Lower lobe of right lung (tissue), 2 donors: Measurements from ENCODE around the gene ZP1. TPM values are rescaled to one million over a fixed set of nuclear protein-coding genes. Genes with fewer than 3 reads are reported as not detected.

Experiments
- ATAC-seq, 2 donors: fragments of 200-7000 bp; cut with Tn5 transposase; one replicate each; pipeline ENCODE4 v1.9.1; 2020 to 2022; ENCODE audit warnings: mild to moderate bottlenecking in 2 of 2, moderate library complexity in 2 of 2
- DNase-seq: peaks from one replicate; pipeline ENCODE4 v3.0.0-alpha.2; 2020
- H3K27ac ChIP-seq: fragments of 200-600 bp; one replicate; pipeline ENCODE4 v1.8.0; 2022
- H3K27me3 ChIP-seq: fragments of 200-600 bp; one replicate; pipeline ENCODE4 v1.8.0; 2022; ENCODE audit warnings: low read depth
- H3K36me3 ChIP-seq: fragments of 200-600 bp; one replicate; pipeline ENCODE4 v1.8.0; 2022; ENCODE audit warnings: mild to moderate bottlenecking
- H3K4me1 ChIP-seq: fragments of 200-600 bp; one replicate; pipeline ENCODE4 v1.8.0; 2022
- H3K4me3 ChIP-seq: fragments of 200-600 bp; one replicate; pipeline ENCODE4 v1.8.0; 2022; ENCODE audit warnings: mild to moderate bottlenecking
- H3K9me3 ChIP-seq: fragments of 200-600 bp; one replicate; pipeline ENCODE4 v1.8.0; 2022
- intact Hi-C: fragments of 100-400 bp; cut with DNase I; formaldehyde crosslinking; loops from one replicate; pipeline ENCODE4 v1.11.0; 2022
- total RNA-seq: library from RNA; stranded (reverse); fragmentation: NEBNext Ultra II Directional; extraction: Animal tissue kit (Norgen Biotek cat#: 25700); gene quantifications from one replicate; pipeline ENCODE4 v1.2.1, GENCODE V29; 2021
- TF ChIP-seq, protein P1 (sequence below): fragments of 200-600 bp; IDR thresholded peaks from one replicate; pipeline ENCODE4 v1.8.0; 2022; ENCODE audit warnings: antibody characterized with exemption, mild to moderate bottlenecking
- donor health status: DM: no; HTN: yes; CAD: no; lungs with severe emphysema.

The ZP1 gene
- total RNA-seq, 1 donor from 2014 or later: not detected

GRCh38 chr11:60921777-60922335 lies 54.5 kb downstream of the ZP1 start:
- TF ChIP-seq, protein P1, sequence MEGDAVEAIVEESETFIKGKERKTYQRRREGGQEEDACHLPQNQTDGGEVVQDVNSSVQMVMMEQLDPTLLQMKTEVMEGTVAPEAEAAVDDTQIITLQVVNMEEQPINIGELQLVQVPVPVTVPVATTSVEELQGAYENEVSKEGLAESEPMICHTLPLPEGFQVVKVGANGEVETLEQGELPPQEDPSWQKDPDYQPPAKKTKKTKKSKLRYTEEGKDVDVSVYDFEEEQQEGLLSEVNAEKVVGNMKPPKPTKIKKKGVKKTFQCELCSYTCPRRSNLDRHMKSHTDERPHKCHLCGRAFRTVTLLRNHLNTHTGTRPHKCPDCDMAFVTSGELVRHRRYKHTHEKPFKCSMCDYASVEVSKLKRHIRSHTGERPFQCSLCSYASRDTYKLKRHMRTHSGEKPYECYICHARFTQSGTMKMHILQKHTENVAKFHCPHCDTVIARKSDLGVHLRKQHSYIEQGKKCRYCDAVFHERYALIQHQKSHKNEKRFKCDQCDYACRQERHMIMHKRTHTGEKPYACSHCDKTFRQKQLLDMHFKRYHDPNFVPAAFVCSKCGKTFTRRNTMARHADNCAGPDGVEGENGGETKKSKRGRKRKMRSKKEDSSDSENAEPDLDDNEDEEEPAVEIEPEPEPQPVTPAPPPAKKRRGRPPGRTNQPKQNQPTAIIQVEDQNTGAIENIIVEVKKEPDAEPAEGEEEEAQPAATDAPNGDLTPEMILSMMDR: no peak
- intact Hi-C loops: no loop called here
- DNase-seq (no peak), ATAC-seq (no peak)
- H3K27ac ChIP-seq: no peak overlapping the region
- H3K36me3 ChIP-seq: peaks cover 36% of the 10 kb centered on the region
- H3K9me3 ChIP-seq: no peaks in the 10 kb centered on the region
- peaks cover 42% of the 10 kb centered on the region for H3K4me1 ChIP-seq
- peaks cover 20% of the 10 kb centered on the region for H3K27me3 ChIP-seq
- no peak overlapping the region for H3K4me3 ChIP-seq

- intact Hi-C loops: no loop called here
- H3K4me3 ChIP-seq: no peak overlapping the region
- no peak overlapping the region for H3K27ac ChIP-seq
- peaks cover 36% of the 10 kb centered on the region for H3K36me3 ChIP-seq
- H3K4me1 ChIP-seq: peaks cover 37% of the 10 kb centered on the region
- TF ChIP-seq, protein P1: no peak
- peaks cover 20% of the 10 kb centered on the region for H3K27me3 ChIP-seq
- DNase-seq: no peak
- no peaks in the 10 kb centered on the region for H3K9me3 ChIP-seq
- no peak for ATAC-seq
These were observed 55.6 kb downstream of the ZP1 start for GRCh38 chr11:60922906-60923305.

GRCh38 chr11:60923326-60923725 lies 56.0 kb downstream of the ZP1 start:
- ATAC-seq: no peak
- TF ChIP-seq, protein P1: no peak
- intact Hi-C loops: no loop called here

DNA sequence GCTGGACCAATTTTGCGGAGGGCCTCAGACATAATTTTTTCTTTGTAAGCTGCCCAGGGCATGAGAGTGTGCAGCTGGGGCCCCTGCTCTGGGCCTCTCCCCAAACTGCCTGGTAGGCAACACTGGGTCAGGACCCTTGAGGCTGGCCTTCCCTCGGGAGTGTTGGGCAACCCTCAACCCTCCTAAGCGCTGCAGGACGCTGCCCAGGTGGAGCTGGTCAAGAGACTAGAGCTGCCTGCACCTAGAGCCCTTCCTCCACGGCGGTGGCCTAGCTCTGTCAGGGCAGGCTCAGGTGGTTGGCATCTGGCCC lies 56.4 kb downstream of the ZP1 start:
- Histone ChIP-seq H3K4me3 (peak overlapping the region; percentile 64), H3K4me1 (peaks cover 32% of the 10 kb centered on the region), H3K27ac (no peak overlapping the region), H3K36me3 (peaks cover 36% of the 10 kb centered on the region), H3K27me3 (peaks cover 20% of the 10 kb centered on the region), H3K9me3 (no peaks in the 10 kb centered on the region)
- intact Hi-C loops: no loop called here
- no peak for DNase-seq
- TF ChIP-seq, protein P1: no peak
- no peak for ATAC-seq

More at GRCh38 chr11:60923326-60923725, 56.0 kb downstream of the ZP1 start:
- H3K4me3 ChIP-seq: no peak overlapping the region
- H3K4me1 ChIP-seq: peaks cover 36% of the 10 kb centered on the region
- no peak for DNase-seq
- H3K27ac ChIP-seq: no peak overlapping the region
- peaks cover 36% of the 10 kb centered on the region for H3K36me3 ChIP-seq
- H3K27me3 ChIP-seq: peaks cover 20% of the 10 kb centered on the region
- no peaks in the 10 kb centered on the region for H3K9me3 ChIP-seq

DNA sequence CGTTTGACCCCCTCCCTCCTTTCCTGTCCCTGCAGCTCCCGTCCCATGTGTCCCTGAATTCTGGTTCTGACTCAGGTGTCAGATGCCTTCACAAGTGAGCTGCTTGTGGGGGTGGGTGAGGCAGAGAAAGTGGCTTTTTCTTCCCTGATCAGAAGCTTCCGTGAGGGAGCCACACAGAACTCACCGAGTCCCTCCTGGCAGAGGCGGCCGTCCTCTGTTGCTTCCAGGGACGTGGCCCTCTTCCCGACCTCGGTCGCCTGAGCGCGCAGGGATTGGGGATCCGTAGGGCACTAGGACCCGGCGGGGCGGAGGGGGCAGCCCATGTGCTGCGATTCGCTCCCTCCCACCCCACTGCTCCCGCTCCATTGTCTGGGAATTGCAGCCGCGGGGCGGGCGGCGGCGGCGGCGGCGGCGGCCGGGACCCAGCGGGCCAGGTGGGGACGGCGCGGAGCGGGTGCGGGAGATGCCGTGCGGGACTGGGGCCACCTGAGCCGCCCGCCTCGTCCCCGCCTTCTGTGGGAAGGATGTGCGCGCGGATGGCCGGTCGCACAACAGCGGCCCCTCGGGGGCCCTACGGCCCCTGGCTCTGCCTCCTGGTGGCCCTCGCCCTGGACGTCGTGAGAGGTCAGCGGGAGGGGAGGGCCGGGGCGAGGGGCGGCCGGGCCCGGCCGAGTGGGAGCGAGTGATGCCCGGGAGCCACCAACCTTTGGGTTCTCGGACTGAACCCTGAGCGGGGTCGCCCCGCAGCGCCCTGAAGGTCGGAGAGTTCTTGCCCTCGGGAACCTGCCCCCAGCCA lies 57.0 kb downstream of the ZP1 start, which contains the start of gene TMEM132A:
Gene TMEM132A (plus strand): TSS at position 351 of the 796 bp plus-strand sequence. CDS start 174 bp downstream, at position 525.
- peak; percentile 78 to 88 for ATAC-seq
- no peak within 1 kb of the TSS for H3K27ac ChIP-seq
- H3K36me3 ChIP-seq: peaks cover 36% of the 10 kb centered on the region
- H3K4me1 ChIP-seq: peaks cover 26% of the 10 kb centered on the region
- H3K4me3 ChIP-seq: peak within 1 kb of the TSS; percentile 64
- peak; percentile 75 for DNase-seq
- no peaks in the 10 kb centered on the region for H3K9me3 ChIP-seq
- intact Hi-C loops: no loop called here
- TF ChIP-seq, protein P1: no peak
- peaks cover 20% of the 10 kb centered on the region for H3K27me3 ChIP-seq

Other genes starting within 250 kb of the ZP1 start
- 33.5 TPM for gene MS4A8, start 167.9 kb upstream of the ZP1 start, total RNA-seq
- not detected for gene MS4A18, start 142.8 kb upstream of the ZP1 start, total RNA-seq
- 113 TPM for gene MS4A15, start 110.7 kb upstream of the ZP1 start, total RNA-seq
- gene MS4A10, start 82.2 kb upstream of the ZP1 start, total RNA-seq: not detected
- gene CCDC86, start 25.4 kb upstream of the ZP1 start, total RNA-seq: 12.6 TPM
- 0.86 TPM for gene PTGDR2, start 11.6 kb upstream of the ZP1 start, total RNA-seq
- gene PRPF19, start 39.0 kb downstream of the ZP1 start, total RNA-seq: 58.1 TPM
- 142 TPM for gene TMEM109, start 46.6 kb downstream of the ZP1 start, total RNA-seq
- 13.9 TPM for gene TMEM132A, start 56.9 kb downstream of the ZP1 start, total RNA-seq
- gene SLC15A3, start 84.6 kb downstream of the ZP1 start, total RNA-seq: 199 TPM
- gene CD6, start 104.1 kb downstream of the ZP1 start, total RNA-seq: 6.1 TPM
- gene CD5, start 234.9 kb downstream of the ZP1 start, total RNA-seq: 3.5 TPM